Peyer's patch (tissue), 4 donors: Measurements from ENCODE around the gene NTNG2. TPM values are rescaled to one million over a fixed set of nuclear protein-coding genes. Genes with fewer than 3 reads are reported as not detected.
A peak's percentile ranks its signal among the peaks of the same experiment; 100 is the strongest.

Source experiments
- DNase-seq, 3 donors: peaks; one replicate each; pipeline ENCODE4 v3.0.0-alpha.2; 2017 to 2019
- H3K27ac ChIP-seq, 4 donors: fragments of 200-600 bp; sonication (generic); one replicate each; pipeline ENCODE4 v1.5.1; 2016 to 2019
- H3K27me3 ChIP-seq, 2 donors: fragments of 200-600 bp; sonication (generic); one replicate each; pipeline ENCODE4 v1.5.1; 2019
- H3K36me3 ChIP-seq, 3 donors: fragments of 200-600 bp; sonication (generic); one replicate each; pipeline ENCODE4 v1.5.1; 2016 to 2019
- H3K4me1 ChIP-seq, 4 donors: fragments of 200-600 bp; sonication (generic); one replicate each; pipeline ENCODE4 v1.5.1; 2016 to 2019
- H3K4me3 ChIP-seq, 4 donors: fragments of 200-600 bp; sonication (generic); 1 replicate in 3 of 4; 2 replicates in 1 of 4; pipeline ENCODE4 v1.5.1; 2016 to 2019; ENCODE audit warnings: mild to moderate bottlenecking in 1 of 4
- H3K9me3 ChIP-seq, 4 donors: fragments of 200-600 bp; sonication (generic); one replicate each; pipeline ENCODE4 v1.5.1; 2016 to 2019; ENCODE audit warnings: mild to moderate bottlenecking in 1 of 4
- POLR2A ChIP-seq, 2 donors: fragments of 450-650 bp; IDR thresholded peaks; one replicate each; pipeline ENCODE4 v1.5.1; 2017; ENCODE audit warnings: antibody characterized with exemption in 2 of 2, mild to moderate bottlenecking in 2 of 2, moderate library complexity in 2 of 2
- total RNA-seq, 4 donors: library from RNA; depleted of rRNA; stranded (reverse); fragments of >200 nt; gene quantifications; one replicate each; pipeline ENCODE4 v1.1.0, GENCODE V29; 2016
- TF ChIP-seq, protein P1 (sequence below), 6 experiments: fragments of 450-650 bp in 4 of 6; fragments of 200-600 bp in 2 of 6; sonication (generic) in 1 of 6; IDR thresholded peaks; one replicate each; pipeline ENCODE4 v1.5.1; 2017 to 2019; ENCODE audit warnings: antibody characterized with exemption in 6 of 6, mild to moderate bottlenecking in 3 of 6, moderate library complexity in 1 of 6

Gene NTNG2
- total RNA-seq, 4 donors from 2014 or later = 0.18 to 9.1 (median 1.0) TPM

- Histone ChIP-seq H3K27me3 (no peaks in the 10 kb centered on the region), H3K9me3 (no peaks in the 10 kb centered on the region), H3K27ac (no peak overlapping the region), H3K4me3 (no peak overlapping the region), H3K4me1 (no peaks in the 10 kb centered on the region), H3K36me3 (no peaks in the 10 kb centered on the region)
- no peak for TF ChIP-seq POLR2A (IDR thresholded peaks at IDR 0.05)
- DNase-seq = peak in 1 of 3 donors; percentile 24
These were observed 26.4 kb upstream of the NTNG2 start for GRCh38 chr9:132135456-132135855.

GRCh38 chr9:132136151-132136780 is 25.6 kb upstream of the NTNG2 start:
- H3K36me3 ChIP-seq = no peaks in the 10 kb centered on the region
- no peak for TF ChIP-seq POLR2A (IDR thresholded peaks at IDR 0.05)
- TF ChIP-seq, protein P1, sequence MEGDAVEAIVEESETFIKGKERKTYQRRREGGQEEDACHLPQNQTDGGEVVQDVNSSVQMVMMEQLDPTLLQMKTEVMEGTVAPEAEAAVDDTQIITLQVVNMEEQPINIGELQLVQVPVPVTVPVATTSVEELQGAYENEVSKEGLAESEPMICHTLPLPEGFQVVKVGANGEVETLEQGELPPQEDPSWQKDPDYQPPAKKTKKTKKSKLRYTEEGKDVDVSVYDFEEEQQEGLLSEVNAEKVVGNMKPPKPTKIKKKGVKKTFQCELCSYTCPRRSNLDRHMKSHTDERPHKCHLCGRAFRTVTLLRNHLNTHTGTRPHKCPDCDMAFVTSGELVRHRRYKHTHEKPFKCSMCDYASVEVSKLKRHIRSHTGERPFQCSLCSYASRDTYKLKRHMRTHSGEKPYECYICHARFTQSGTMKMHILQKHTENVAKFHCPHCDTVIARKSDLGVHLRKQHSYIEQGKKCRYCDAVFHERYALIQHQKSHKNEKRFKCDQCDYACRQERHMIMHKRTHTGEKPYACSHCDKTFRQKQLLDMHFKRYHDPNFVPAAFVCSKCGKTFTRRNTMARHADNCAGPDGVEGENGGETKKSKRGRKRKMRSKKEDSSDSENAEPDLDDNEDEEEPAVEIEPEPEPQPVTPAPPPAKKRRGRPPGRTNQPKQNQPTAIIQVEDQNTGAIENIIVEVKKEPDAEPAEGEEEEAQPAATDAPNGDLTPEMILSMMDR (IDR thresholded peaks at IDR 0.05) = no peak
- no peaks in the 10 kb centered on the region for H3K27me3 ChIP-seq
- H3K4me3 ChIP-seq = no peak overlapping the region
- H3K4me1 ChIP-seq = no peaks in the 10 kb centered on the region
- H3K27ac ChIP-seq = no peak overlapping the region
- H3K9me3 ChIP-seq = no peaks in the 10 kb centered on the region
- peak in 1 of 3 donors; percentile 23 for DNase-seq

DNA sequence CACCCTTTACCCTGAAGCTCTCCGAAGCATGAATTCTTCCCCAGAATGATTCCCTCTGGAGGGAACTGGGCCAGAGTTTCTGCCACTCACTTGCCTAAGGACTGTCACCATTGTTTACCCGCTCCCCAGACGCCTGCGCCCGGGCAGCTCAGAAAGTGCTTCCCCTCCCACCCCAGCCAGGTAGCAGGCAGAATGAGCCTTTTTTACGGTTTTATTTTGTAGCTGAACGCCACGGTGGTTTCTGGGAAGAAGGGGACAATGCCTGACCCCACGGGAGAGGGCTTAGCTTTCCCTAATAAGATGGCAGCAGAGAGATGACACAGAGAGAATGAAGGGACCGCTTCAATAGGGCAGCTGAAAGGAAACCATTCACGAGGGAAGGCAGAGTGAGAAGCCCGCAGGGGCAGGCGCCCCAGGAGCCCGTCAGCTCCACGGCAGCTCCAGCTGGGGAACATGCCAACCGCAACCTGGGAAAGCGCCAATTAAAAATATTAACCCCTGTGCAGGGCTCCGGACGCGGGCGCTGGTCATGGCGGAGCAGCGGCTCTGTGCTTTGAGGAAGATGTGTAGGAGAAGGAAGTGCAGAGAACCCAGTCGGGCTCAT is 20.4 kb upstream of the NTNG2 start:
- TF ChIP-seq, protein P1 (IDR thresholded peaks at IDR 0.05) = no peak
- TF ChIP-seq POLR2A (IDR thresholded peaks at IDR 0.05) = no peak
- Histone ChIP-seq H3K4me3 (peak overlapping the region in 1 of 4 donors; percentile 10), H3K27me3 (no peaks in the 10 kb centered on the region), H3K9me3 (no peaks in the 10 kb centered on the region), H3K36me3 (no peaks in the 10 kb centered on the region), H3K4me1 (no peaks in the 10 kb centered on the region), H3K27ac (no peak overlapping the region)
- no peak for DNase-seq

GRCh38 chr9:132141948-132142594 is 19.8 kb upstream of the NTNG2 start:
- Histone ChIP-seq H3K9me3 (no peaks in the 10 kb centered on the region), H3K4me1 (no peaks in the 10 kb centered on the region), H3K27ac (no peak overlapping the region), H3K4me3 (no peak overlapping the region), H3K27me3 (no peaks in the 10 kb centered on the region), H3K36me3 (no peaks in the 10 kb centered on the region)
- no peak for TF ChIP-seq POLR2A (IDR thresholded peaks at IDR 0.05)
- TF ChIP-seq, protein P1 (IDR thresholded peaks at IDR 0.05) = no peak
- no peak for DNase-seq

DNA sequence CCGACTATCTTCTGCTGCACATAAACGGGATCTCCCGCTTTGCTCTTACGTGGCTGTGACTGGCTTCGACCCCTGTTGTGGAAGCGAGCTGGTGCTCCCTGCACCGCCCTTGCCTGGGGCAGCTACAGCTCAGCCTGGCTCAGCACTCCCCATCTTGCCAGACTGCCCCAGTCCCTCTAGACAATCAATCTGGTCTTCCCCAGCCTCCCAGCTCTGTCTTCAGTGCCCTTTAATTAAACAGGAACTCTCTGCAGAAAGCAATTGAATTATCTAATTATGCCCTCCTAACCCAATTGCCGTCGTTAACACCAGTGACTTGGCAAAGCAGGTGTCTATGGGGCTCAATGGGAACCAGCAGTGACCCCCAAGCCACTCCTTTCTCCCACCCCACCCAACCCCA is 18.9 kb upstream of the NTNG2 start:
- TF ChIP-seq, protein P1 (IDR thresholded peaks at IDR 0.05) = no peak
- H3K27me3 ChIP-seq = no peaks in the 10 kb centered on the region
- H3K4me3 ChIP-seq = no peak overlapping the region
- H3K27ac ChIP-seq = no peak overlapping the region
- no peaks in the 10 kb centered on the region for H3K36me3 ChIP-seq
- no peak for DNase-seq
- no peaks in the 10 kb centered on the region for H3K9me3 ChIP-seq
- no peaks in the 10 kb centered on the region for H3K4me1 ChIP-seq

- no peaks in the 10 kb centered on the region for H3K36me3 ChIP-seq
- no peaks in the 10 kb centered on the region for H3K4me1 ChIP-seq
- no peak for TF ChIP-seq POLR2A (IDR thresholded peaks at IDR 0.05)
- TF ChIP-seq, protein P1 (IDR thresholded peaks at IDR 0.05) = no peak
- H3K9me3 ChIP-seq = no peaks in the 10 kb centered on the region
- H3K27me3 ChIP-seq = no peaks in the 10 kb centered on the region
- H3K4me3 ChIP-seq = no peak overlapping the region
- H3K27ac ChIP-seq = no peak overlapping the region
- DNase-seq = no peak
These were observed 18.5 kb upstream of the NTNG2 start for GRCh38 chr9:132143359-132143758.
